GM19455 (cell line): ENCODE results near the gene UBE2R2.
"Not testable (repeated sequence)": the region's sequence is repeated elsewhere in the genome, so short reads cannot be mapped to it uniquely, and the experiment has no call there.

Source experiments
- ATAC-seq: cut with Tn5 transposase; IDR thresholded peaks from one replicate; pipeline ENCODE4 v1.9.1; 2021; ENCODE audit not compliant: unreplicated experiment

Gene UBE2R2

GRCh38 chr9:33816327-33817252 lies at the start of gene UBE2R2:
UBE2R2 (plus strand) TSS chr9:33817160; CDS start chr9:33817758, 598 bp downstream.
- peak; percentile 61 for ATAC-seq

- not testable (repeated sequence) for ATAC-seq
These were observed 46.6 kb upstream of the UBE2R2 start for GRCh38 chr9:33770156-33770880.

GRCh38 chr9:33773135-33773534 lies 43.8 kb upstream of the UBE2R2 start:
- not testable (repeated sequence) for ATAC-seq

GRCh38 chr9:33774074-33774659 lies 42.8 kb upstream of the UBE2R2 start:
- ATAC-seq, result not testable (repeated sequence)

- ATAC-seq, result no peak
These were observed 40.4 kb upstream of the UBE2R2 start for GRCh38 chr9:33776578-33776977.

GRCh38 chr9:33778700-33779351 lies 38.1 kb upstream of the UBE2R2 start:
- ATAC-seq, result no peak

- no peak for ATAC-seq
These were observed 36.7 kb upstream of the UBE2R2 start for GRCh38 chr9:33780276-33780675.

GRCh38 chr9:33781736-33782135 lies 35.2 kb upstream of the UBE2R2 start:
- ATAC-seq, result no peak

GRCh38 chr9:33782395-33783152 lies 34.4 kb upstream of the UBE2R2 start:
- no peak for ATAC-seq

- no peak for ATAC-seq
These were observed 31.0 kb upstream of the UBE2R2 start for GRCh38 chr9:33785914-33786313.

- ATAC-seq, result no peak
These were observed 30.3 kb upstream of the UBE2R2 start for GRCh38 chr9:33786681-33787080.

- ATAC-seq, result no peak
These were observed 29.1 kb upstream of the UBE2R2 start for GRCh38 chr9:33787839-33788238.

- not testable (repeated sequence) for ATAC-seq
These were observed 27.5 kb upstream of the UBE2R2 start for GRCh38 chr9:33789429-33789828.

GRCh38 chr9:33791117-33791516 lies 25.8 kb upstream of the UBE2R2 start:
- ATAC-seq, result no peak

GRCh38 chr9:33793496-33793895 lies 23.5 kb upstream of the UBE2R2 start:
- not testable (repeated sequence) for ATAC-seq

GRCh38 chr9:33794560-33794959 lies 22.4 kb upstream of the UBE2R2 start:
- no peak for ATAC-seq

- no peak for ATAC-seq
These were observed 21.7 kb upstream of the UBE2R2 start, which contains the start of gene PRSS3 for GRCh38 chr9:33795281-33795680. PRSS3 (plus strand) TSS chr9:33795561; CDS start chr9:33795574, 13 bp downstream.

- no peak for ATAC-seq
These were observed 21.1 kb upstream of the UBE2R2 start for GRCh38 chr9:33795819-33796218.

- not testable (repeated sequence) for ATAC-seq
These were observed 20.3 kb upstream of the UBE2R2 start for GRCh38 chr9:33796679-33797078.

- no peak for ATAC-seq
These were observed 19.1 kb upstream of the UBE2R2 start for GRCh38 chr9:33797837-33798236.
